Ishikawa (cell line): ENCODE results near the gene FRRS1.

Source experiments
- CEBPB ChIP-seq: IDR thresholded peaks from 2 replicates; pipeline ENCODE4 v1.6.1; 2012
- CREB1 ChIP-seq: IDR thresholded peaks from 2 replicates; pipeline ENCODE4 v1.6.1; 2012; ENCODE audit warnings: low read depth
- EGR1 ChIP-seq: IDR thresholded peaks from 2 replicates; pipeline ENCODE4 v1.6.1; 2012
- EP300 ChIP-seq: IDR thresholded peaks from 2 replicates; pipeline ENCODE4 v1.6.1; 2012; ENCODE audit warnings: borderline replicate concordance
- FOXM1 ChIP-seq: IDR thresholded peaks from 2 replicates; pipeline ENCODE4 v1.6.1; 2012; ENCODE audit warnings: low read depth, borderline replicate concordance
- NFIC ChIP-seq: IDR thresholded peaks from 2 replicates; pipeline ENCODE4 v1.6.1; 2012
- RAD21 ChIP-seq: IDR thresholded peaks from 2 replicates; pipeline ENCODE4 v1.6.1; 2012; ENCODE audit warnings: low read depth
- TAF1 ChIP-seq: IDR thresholded peaks from 2 replicates; pipeline ENCODE4 v1.6.1; 2012; ENCODE audit warnings: low read depth, mild to moderate bottlenecking
- TCF12 ChIP-seq: IDR thresholded peaks from 2 replicates; pipeline ENCODE4 v1.6.1; 2012; ENCODE audit warnings: low read depth
- TEAD4 ChIP-seq: IDR thresholded peaks from 2 replicates; pipeline ENCODE4 v1.6.1; 2012
- YY1 ChIP-seq: IDR thresholded peaks from 2 replicates; pipeline ENCODE4 v1.6.1; 2012; ENCODE audit warnings: low read depth
- ZBTB7A ChIP-seq: IDR thresholded peaks from 2 replicates; pipeline ENCODE4 v1.6.1; 2012; ENCODE audit warnings: low read depth
- TF ChIP-seq, protein P1 (sequence below): IDR thresholded peaks from 2 replicates; pipeline ENCODE4 v1.6.1; 2012
- TF ChIP-seq, protein P2 (sequence below): IDR thresholded peaks from 2 replicates; pipeline ENCODE4 v1.6.1; 2012
- TF ChIP-seq, protein P3 (sequence below): IDR thresholded peaks from 2 replicates; pipeline ENCODE4 v1.6.1; 2012; ENCODE audit warnings: low read depth, mild to moderate bottlenecking

The FRRS1 gene

DNA sequence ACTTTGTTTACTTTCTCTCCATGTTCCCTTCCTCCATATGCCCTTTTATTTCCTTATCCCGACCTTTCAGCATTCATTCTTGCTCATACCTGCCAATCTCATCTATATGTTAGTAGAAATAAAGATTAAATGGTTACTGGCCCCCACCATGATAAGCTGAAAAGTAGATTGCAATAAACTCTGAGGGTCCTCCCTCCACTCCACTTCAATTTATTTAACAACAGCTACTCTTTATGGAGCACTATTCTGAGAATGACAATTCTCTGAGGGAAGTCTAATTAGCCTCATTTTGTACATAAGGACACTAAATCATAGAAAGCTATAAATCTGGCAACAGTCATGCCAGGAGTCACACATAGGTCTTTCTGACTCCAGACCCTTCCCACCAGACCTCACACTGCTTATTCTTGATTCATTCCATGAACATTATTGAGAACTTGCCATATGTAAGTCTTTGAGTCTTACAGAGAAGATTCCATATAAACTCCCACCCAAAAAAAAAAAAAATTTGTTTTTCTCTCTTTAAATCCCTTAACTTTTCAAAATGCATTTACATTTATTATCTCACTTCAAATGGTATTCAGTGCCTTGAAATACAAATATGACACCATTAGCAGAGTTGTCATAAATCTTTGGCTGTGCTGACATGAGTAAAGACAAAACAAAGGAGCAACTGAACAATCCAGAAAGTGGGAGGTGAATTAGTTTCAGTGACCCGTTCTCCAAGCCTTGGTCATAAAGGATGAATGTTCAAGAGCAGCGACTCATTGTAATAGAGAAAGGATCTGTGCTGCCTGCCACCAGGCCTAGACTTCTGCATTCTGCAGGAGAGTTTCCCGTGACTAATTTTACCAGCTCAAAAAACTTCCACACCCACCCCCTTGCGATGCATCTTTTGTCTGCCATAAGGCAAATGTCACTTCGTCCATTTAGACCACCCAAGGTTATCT lies 92.0 kb downstream of the FRRS1 start:
- TF ChIP-seq, protein P1, sequence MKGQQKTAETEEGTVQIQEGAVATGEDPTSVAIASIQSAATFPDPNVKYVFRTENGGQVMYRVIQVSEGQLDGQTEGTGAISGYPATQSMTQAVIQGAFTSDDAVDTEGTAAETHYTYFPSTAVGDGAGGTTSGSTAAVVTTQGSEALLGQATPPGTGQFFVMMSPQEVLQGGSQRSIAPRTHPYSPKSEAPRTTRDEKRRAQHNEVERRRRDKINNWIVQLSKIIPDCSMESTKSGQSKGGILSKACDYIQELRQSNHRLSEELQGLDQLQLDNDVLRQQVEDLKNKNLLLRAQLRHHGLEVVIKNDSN = no peak
- TF ChIP-seq YY1 (no peak), NFIC (0 out of 2 replicates have a peak, but pooled peaks have one; percentile 9), TEAD4 (no peak)

DNA sequence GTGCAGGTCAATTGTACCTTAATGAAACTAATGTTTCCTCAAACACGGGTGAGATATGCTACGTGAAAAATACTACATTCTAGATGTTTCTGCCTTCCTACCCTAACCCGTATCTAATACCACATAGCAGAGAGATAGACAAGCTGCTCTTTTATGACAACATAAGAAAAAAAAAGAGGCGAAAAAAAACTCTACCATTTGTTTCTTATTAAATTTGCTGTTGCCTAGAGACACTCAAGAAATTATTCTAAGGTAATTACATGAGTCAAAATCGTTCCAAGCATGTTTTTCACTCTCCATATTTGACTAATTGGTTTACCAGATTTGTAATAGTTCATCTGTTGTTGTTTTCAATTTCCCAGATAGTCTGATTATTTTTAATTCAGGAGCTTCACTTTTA lies 93.1 kb downstream of the FRRS1 start:
- TF ChIP-seq, protein P1 = no peak

DNA sequence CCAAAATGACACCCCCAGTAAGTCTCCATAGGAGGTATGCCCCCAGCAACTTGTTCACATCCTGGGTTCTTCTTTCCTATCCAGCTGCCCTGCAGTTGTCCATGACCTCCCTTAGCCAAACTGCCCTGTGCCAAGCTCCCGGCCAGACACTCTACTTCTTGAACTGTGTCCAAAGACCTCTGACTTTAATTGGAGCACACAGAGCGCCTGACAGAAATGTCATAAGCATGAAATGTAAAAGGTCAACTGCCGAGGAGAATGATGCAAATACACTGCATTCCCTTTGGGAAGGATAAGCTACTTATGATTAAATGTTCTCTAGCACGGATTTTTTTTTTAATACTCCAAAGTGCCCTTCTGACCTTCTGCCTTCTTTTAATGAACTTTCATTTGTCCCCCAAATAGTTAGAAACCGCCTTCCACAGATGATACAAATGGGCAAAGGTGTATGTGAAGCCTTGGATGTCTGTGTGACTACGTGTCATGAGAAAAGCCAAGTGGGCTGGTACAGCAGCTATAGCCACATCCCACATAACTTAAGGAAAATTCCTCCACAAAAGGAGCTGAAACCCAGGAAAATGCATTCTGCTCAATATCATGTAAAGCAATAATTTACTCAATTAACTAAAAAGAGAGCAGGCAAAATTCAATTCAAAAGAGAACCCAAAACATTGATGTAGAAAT lies 93.8 kb downstream of the FRRS1 start:
- TF ChIP-seq RAD21 (no peak), NFIC (peak; percentile 60), ZBTB7A (no peak), EGR1 (no peak), CREB1 (no peak)
- TF ChIP-seq, protein P1 = no peak
- TF ChIP-seq, protein P2, sequence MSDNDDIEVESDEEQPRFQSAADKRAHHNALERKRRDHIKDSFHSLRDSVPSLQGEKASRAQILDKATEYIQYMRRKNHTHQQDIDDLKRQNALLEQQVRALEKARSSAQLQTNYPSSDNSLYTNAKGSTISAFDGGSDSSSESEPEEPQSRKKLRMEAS = no peak

DNA sequence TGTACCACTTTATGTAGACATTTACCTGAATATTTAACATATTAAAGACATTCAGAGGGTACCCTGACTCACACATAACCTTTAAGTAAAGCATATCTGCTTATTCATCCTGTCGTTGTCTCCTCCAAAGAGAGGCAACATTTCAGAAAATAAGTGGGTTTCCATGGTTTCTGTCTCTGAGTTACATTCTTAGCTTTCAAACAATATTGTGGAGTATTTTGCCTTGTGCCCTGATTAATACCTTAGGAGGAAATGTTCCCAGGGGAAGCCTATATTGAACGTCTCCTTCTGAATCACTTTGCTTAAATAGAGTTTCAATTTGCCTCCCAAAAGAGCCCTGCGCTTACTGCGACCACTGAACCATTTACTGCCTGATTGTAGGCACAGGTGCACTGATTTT lies 94.4 kb downstream of the FRRS1 start:
- no peak for TF ChIP-seq ZBTB7A

DNA sequence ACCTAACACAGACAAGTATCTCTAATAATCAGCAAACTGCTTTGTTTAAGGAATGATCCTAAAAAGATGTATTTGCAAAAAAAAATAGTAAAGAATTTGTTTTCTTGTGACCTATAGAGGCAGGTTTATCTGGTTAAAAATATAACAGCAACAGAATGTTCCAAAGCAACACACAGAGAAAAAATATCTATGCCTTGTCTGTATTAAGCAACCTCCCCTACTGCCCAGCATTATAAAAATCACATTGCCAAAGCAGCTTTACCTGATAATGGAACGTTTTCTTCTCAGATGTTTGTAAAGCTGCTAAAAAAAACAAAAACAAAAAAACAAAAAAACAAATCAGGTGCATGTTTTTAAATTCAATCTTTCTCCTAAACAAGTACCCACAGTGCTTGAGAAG lies 95.9 kb downstream of the FRRS1 start:
- no peak for TF ChIP-seq FOXM1
- TF ChIP-seq, protein P3, sequence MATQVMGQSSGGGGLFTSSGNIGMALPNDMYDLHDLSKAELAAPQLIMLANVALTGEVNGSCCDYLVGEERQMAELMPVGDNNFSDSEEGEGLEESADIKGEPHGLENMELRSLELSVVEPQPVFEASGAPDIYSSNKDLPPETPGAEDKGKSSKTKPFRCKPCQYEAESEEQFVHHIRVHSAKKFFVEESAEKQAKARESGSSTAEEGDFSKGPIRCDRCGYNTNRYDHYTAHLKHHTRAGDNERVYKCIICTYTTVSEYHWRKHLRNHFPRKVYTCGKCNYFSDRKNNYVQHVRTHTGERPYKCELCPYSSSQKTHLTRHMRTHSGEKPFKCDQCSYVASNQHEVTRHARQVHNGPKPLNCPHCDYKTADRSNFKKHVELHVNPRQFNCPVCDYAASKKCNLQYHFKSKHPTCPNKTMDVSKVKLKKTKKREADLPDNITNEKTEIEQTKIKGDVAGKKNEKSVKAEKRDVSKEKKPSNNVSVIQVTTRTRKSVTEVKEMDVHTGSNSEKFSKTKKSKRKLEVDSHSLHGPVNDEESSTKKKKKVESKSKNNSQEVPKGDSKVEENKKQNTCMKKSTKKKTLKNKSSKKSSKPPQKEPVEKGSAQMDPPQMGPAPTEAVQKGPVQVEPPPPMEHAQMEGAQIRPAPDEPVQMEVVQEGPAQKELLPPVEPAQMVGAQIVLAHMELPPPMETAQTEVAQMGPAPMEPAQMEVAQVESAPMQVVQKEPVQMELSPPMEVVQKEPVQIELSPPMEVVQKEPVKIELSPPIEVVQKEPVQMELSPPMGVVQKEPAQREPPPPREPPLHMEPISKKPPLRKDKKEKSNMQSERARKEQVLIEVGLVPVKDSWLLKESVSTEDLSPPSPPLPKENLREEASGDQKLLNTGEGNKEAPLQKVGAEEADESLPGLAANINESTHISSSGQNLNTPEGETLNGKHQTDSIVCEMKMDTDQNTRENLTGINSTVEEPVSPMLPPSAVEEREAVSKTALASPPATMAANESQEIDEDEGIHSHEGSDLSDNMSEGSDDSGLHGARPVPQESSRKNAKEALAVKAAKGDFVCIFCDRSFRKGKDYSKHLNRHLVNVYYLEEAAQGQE = no peak
- TF ChIP-seq TCF12 = no peak
- no peak for TF ChIP-seq CREB1
- TF ChIP-seq TEAD4 = no peak
- no peak for TF ChIP-seq TAF1
- no peak for TF ChIP-seq CEBPB
- TF ChIP-seq, protein P1 = no peak
- TF ChIP-seq, protein P2 = no peak
- TF ChIP-seq YY1 = no peak
- TF ChIP-seq EP300 = no peak

DNA sequence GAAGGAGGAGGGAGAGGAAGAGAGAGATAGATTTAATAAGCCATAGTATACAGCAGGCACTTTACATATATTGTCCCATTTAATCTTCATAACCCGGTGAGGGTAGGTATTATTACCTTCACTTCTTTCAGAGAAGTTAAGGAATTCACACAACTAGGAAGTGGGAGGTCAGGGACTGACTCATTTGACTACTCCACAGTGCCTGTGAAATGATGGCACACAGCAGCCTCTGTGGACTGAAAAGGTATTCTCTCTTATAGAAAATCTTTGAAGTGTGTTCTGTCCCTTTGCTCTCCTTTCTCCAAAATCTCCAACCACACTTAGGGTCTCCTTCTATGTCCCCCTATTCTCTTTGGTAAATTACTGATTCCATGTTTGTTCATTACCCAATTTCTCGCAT lies 96.6 kb downstream of the FRRS1 start:
- TF ChIP-seq, protein P2 = no peak
- TF ChIP-seq NFIC = no peak

DNA sequence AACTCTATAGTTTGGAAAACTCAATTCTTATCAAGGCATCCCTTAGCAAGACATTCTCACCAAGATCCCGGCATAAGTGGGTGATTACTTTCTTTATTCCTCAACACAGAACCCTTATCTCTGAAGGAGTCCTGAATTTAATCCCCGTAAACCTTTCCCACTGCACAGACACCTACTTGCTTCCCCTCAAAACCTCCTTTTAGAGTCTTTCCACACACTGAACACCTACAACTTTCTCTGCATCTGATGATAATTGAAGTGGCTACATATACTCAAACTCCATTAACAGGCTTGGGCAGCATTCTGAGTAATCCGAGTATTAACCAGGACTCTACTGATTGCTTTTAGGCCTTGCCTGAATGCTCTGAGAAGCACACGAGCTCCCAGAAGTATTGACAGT lies 97.1 kb downstream of the FRRS1 start:
- TF ChIP-seq CREB1 (no peak), FOXM1 (no peak), TAF1 (no peak)
